Measurements from ENCODE around the gene FBXL7. TPM values are rescaled to one million over a fixed set of nuclear protein-coding genes. Genes with fewer than 3 reads are reported as not detected.

Gene FBXL7
- total and polyA plus RNA-seq, 2 of the 8 experiments (the other 6 are each of a cell fraction or from before 2014, with no cell fraction given): 17.7 to 17.8 TPM

DNA sequence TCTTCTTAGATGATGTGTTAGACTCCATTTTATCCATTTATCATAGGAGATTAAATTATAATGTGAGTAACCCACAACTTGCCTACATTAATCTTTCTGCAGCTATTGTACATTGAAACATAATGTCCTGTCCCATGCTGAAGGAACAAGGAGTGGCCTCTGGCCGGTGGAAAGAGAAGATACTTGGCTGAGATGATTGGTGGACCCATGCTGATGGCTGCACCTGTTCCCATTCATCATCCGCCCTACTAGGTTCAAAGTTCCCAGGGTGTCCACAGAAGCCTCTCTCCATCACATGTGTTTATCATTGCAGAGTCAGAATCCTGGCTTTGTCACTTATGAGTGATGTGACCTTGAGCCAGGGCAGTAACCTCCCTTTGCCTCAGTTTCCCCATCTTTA, 24.7 kb downstream of the FBXL7 start:
- no peak overlapping the region for H3K14ac ChIP-seq (ENCODE audit: insufficient read length)
- ChIA-PET CTCF (ENCODE audit: partially characterized antibody) (no interaction called here), POLR2A (ENCODE audit: partially characterized antibody) (no interaction called here)
- no peak overlapping the region for H3K9ac ChIP-seq (replicated peaks in 1 of 4; ENCODE audit: extremely low read depth in 1 of 4, low read depth in 3 of 4, low read length in 3 of 4)
- no peak overlapping the region for H3K27ac ChIP-seq (ENCODE audit: low read depth, low read length)
- H3K79me1 ChIP-seq (ENCODE audit: low read depth, low read length): peaks cover 6% of the 10 kb centered on the region; the same call in 1 of the 2 replicates
- no peak overlapping the region for H3K56ac ChIP-seq (replicated peaks; ENCODE audit: insufficient read length, low read depth, low read length)
- WGBS, 2 experiments (ENCODE audit: extremely low coverage in 1 of 2, insufficient coverage in 1 of 2, insufficient read length in 1 of 2, insufficient replicate concordance in 2 of 2, low coverage in 1 of 2, low lambda C conversion rate in 2 of 2, missing lambda C conversion rate in 1 of 2): 92% methylated on average over 2 of the region's 2 CpGs; no CpG with 5 or more reads in 1 of the 2 experiments
- no peak overlapping the region for H2AK5ac ChIP-seq (ENCODE audit: low read depth, low read length)
- H3K23me2 ChIP-seq (ENCODE audit: low read depth, low read length): no peaks in the 10 kb centered on the region; the same call in 1 of the 2 replicates
- no peak overlapping the region for H4K91ac ChIP-seq (replicated peaks; ENCODE audit: insufficient read length, low read length)
- no peak for FAIRE-seq
- no peaks in the 10 kb centered on the region for H4K20me1 ChIP-seq (replicated peaks in 1 of 2; ENCODE audit: control insufficient read depth in 1 of 2, insufficient read depth in 2 of 2, low read length in 2 of 2)
- no peaks in the 10 kb centered on the region for H3K9me3 ChIP-seq (ENCODE audit: insufficient read depth in 2 of 2, low read depth in 1 of 2, low read length in 1 of 2)
- H3K4ac ChIP-seq (replicated peaks; ENCODE audit: insufficient read length, low read depth, low read length): no peak overlapping the region
- no peak overlapping the region for H4K8ac ChIP-seq (ENCODE audit: extremely low read depth, insufficient read depth, low read length)
- H2BK15ac ChIP-seq (ENCODE audit: low read length): no peak overlapping the region
- no peak overlapping the region for H3K23ac ChIP-seq (ENCODE audit: insufficient read length)
- H2BK12ac ChIP-seq (ENCODE audit: low read depth, low read length): no peak overlapping the region
- no peaks in the 10 kb centered on the region for H3K36me3 ChIP-seq (ENCODE audit: control insufficient read depth in 2 of 4, insufficient read depth in 4 of 4, low read length in 3 of 4)
- no peak overlapping the region for H3K4me2 ChIP-seq (ENCODE audit: insufficient read depth in 1 of 2, low read depth in 2 of 2, low read length in 2 of 2)
- no peak overlapping the region for H4K5ac ChIP-seq (ENCODE audit: insufficient read length, low read depth, low read length)
- no peak overlapping the region for H3K18ac ChIP-seq (ENCODE audit: extremely low read depth, low read length)
- H3K4me1 ChIP-seq (replicated peaks in 1 of 4; ENCODE audit: control insufficient read depth in 3 of 4, insufficient read depth in 4 of 4, low read length in 3 of 4): peaks cover 0 to 4% (median 0%) of the 10 kb centered on the region in 4 experiments; a peak in 3 of 7 replicates
- no peak for DNase-seq (ENCODE audit: low read depth in 1 of 2, low spot score in 2 of 2)
- no peak overlapping the region for H2BK120ac ChIP-seq (replicated peaks; ENCODE audit: low read depth, low read length)
- peaks cover 0 to 46% of the 10 kb centered on the region in 2 experiments; a peak in 3 of 4 replicates for H3K79me2 ChIP-seq (ENCODE audit: control insufficient read depth in 1 of 2, insufficient read depth in 2 of 2, low read length in 2 of 2)
- H2BK20ac ChIP-seq (ENCODE audit: low read length): no peak overlapping the region
- no peak overlapping the region for H3K4me3 ChIP-seq (ENCODE audit: extremely low read depth in 1 of 4, insufficient read depth in 2 of 4, low read depth in 3 of 4, low read length in 4 of 4)
- no peaks in the 10 kb centered on the region for H3K27me3 ChIP-seq (replicated peaks in 1 of 4; ENCODE audit: control insufficient read depth in 3 of 4, extremely low read depth in 1 of 4, insufficient read depth in 3 of 4, low read length in 3 of 4)
- no peak overlapping the region for H2BK5ac ChIP-seq (ENCODE audit: low read depth, low read length)
- no peak overlapping the region for H2AFZ ChIP-seq (ENCODE audit: low read length)
- no peak for TF ChIP-seq PHF8 (conservative IDR thresholded peaks at IDR 0.05; ENCODE audit: low read depth, low read length)
- no peak for TF ChIP-seq SP2 (IDR thresholded peaks at IDR 0.05; ENCODE audit: low read length)
- TF ChIP-seq RAD21 (IDR thresholded peaks at IDR 0.05 in 1 of 2, conservative IDR thresholded peaks at IDR 0.05 in 1 of 2; ENCODE audit: low read depth in 2 of 2, low read length in 2 of 2): no peak
- TF ChIP-seq TCF12 (IDR thresholded peaks at IDR 0.05; ENCODE audit: low read depth, low read length): no peak
- no peak for TF ChIP-seq JUND (IDR thresholded peaks at IDR 0.05; ENCODE audit: low read length)
- TF ChIP-seq KDM1A (IDR thresholded peaks at IDR 0.05; ENCODE audit: borderline replicate concordance, low read length): no peak
- no peak for TF ChIP-seq CREB1 (IDR thresholded peaks at IDR 0.05)
- TF ChIP-seq, protein P1, sequence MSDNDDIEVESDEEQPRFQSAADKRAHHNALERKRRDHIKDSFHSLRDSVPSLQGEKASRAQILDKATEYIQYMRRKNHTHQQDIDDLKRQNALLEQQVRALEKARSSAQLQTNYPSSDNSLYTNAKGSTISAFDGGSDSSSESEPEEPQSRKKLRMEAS (IDR thresholded peaks at IDR 0.05): no peak
- TF ChIP-seq NRF1 (IDR thresholded peaks at IDR 0.05; ENCODE audit: low read depth, low read length): no peak

Data from H1 (cell line).